Suprapubic skin (tissue), 3 donors: ENCODE measurements around the gene CBR1.

ENCODE experiments used
- CTCF ChIP-seq, 2 donors: fragments of 200-600 bp in 1 of 2; fragments of 450-650 bp in 1 of 2; sonication (generic) in 1 of 2; IDR thresholded peaks; one replicate each; pipeline ENCODE4 v1.5.1; 2016 to 2019; ENCODE audit warnings: antibody characterized with exemption in 2 of 2, mild to moderate bottlenecking in 1 of 2, moderate library complexity in 1 of 2
- EP300 ChIP-seq: sonication (generic); formaldehyde crosslinking; IDR thresholded peaks from one replicate; pipeline ENCODE4 v1.6.1; 2017; ENCODE audit warnings: antibody characterized with exemption
- POLR2A ChIP-seq, 2 donors: fragments of 450-650 bp; IDR thresholded peaks; one replicate each; pipeline ENCODE4 v1.6.1; 2017; ENCODE audit warnings: antibody characterized with exemption in 2 of 2, mild to moderate bottlenecking in 2 of 2, moderate library complexity in 2 of 2

- TF ChIP-seq CTCF (IDR thresholded peaks at IDR 0.05) (no peak), EP300 (no peak), POLR2A (IDR thresholded peaks at IDR 0.05) (no peak)
Measured at GRCh38 chr21:36087362-36088138, 17.7 kb downstream of the CBR1 start.
